ENCODE data around the gene PADI6.

The PADI6 gene

GRCh38 chr1:17441265-17441992, 69.4 kb downstream of the PADI6 start (continued):
- TF ChIP-seq OVOL3 (tag by site-specific recombination; IDR thresholded peaks at IDR 0.05) (no peak), ZNF341 (tag by site-specific recombination; IDR thresholded peaks at IDR 0.05; ENCODE audit: low read depth) (no peak), ZNF157 (tag by site-specific recombination; IDR thresholded peaks at IDR 0.05) (no peak), ZBTB6 (tag by site-specific recombination; IDR thresholded peaks at IDR 0.05) (no peak), ZNF843 (tag by site-specific recombination; IDR thresholded peaks at IDR 0.05) (no peak), ZNF404 (tag by site-specific recombination; IDR thresholded peaks at IDR 0.05) (no peak; the same call in 1 of the 2 replicates), ZNF354C (tag by site-specific recombination; IDR thresholded peaks at IDR 0.05; ENCODE audit: borderline replicate concordance, low read depth) (no peak), ZNF658 (tag by site-specific recombination; IDR thresholded peaks at IDR 0.05) (no peak), ZSCAN30 (tag by site-specific recombination; IDR thresholded peaks at IDR 0.05) (no peak), ZBTB1 (tag by site-specific recombination; IDR thresholded peaks at IDR 0.05) (no peak), ZNF548 (tag by site-specific recombination; IDR thresholded peaks at IDR 0.05) (no peak), SCRT2 (tag by site-specific recombination; IDR thresholded peaks at IDR 0.05) (peak; percentile 92), ZNF10 (tag by site-specific recombination; IDR thresholded peaks at IDR 0.05) (no peak), WT1 (tag by site-specific recombination; IDR thresholded peaks at IDR 0.05) (no peak), IKZF3 (tag by site-specific recombination; IDR thresholded peaks at IDR 0.05) (peak; percentile 84), ZNF223 (tag by site-specific recombination; IDR thresholded peaks at IDR 0.05) (no peak), ZNF654 (tag by site-specific recombination; IDR thresholded peaks at IDR 0.05; ENCODE audit: low read depth) (no peak), KLF10 (tag by site-specific recombination; IDR thresholded peaks at IDR 0.05) (no peak), ZNF302 (tag by site-specific recombination; IDR thresholded peaks at IDR 0.05; ENCODE audit: low read depth) (no peak), ZNF416 (tag by site-specific recombination; IDR thresholded peaks at IDR 0.05) (no peak), ZNF596 (tag by site-specific recombination; IDR thresholded peaks at IDR 0.05) (no peak), ZNF362 (tag by site-specific recombination; IDR thresholded peaks at IDR 0.05) (no peak), SETDB1 (IDR thresholded peaks at IDR 0.05; ENCODE audit: insufficient read length, low read length) (no peak), ZNF335 (tag by site-specific recombination; conservative IDR thresholded peaks at IDR 0.05) (peak; percentile 61; the same call in 1 of the 2 replicates), ZFP3 (tag by site-specific recombination; IDR thresholded peaks at IDR 0.05; ENCODE audit: low read depth) (no peak), ZNF837 (tag by site-specific recombination; IDR thresholded peaks at IDR 0.05) (no peak), ZBTB21 (tag by site-specific recombination; IDR thresholded peaks at IDR 0.05) (no peak), ZNF311 (tag by site-specific recombination; IDR thresholded peaks at IDR 0.05; ENCODE audit: borderline replicate concordance) (no peak), ZNF23 (tag by site-specific recombination; IDR thresholded peaks at IDR 0.05; ENCODE audit: borderline replicate concordance) (no peak), ZBTB8A (tag by site-specific recombination; IDR thresholded peaks at IDR 0.05) (no peak)
- TF ChIP-seq, protein P1, sequence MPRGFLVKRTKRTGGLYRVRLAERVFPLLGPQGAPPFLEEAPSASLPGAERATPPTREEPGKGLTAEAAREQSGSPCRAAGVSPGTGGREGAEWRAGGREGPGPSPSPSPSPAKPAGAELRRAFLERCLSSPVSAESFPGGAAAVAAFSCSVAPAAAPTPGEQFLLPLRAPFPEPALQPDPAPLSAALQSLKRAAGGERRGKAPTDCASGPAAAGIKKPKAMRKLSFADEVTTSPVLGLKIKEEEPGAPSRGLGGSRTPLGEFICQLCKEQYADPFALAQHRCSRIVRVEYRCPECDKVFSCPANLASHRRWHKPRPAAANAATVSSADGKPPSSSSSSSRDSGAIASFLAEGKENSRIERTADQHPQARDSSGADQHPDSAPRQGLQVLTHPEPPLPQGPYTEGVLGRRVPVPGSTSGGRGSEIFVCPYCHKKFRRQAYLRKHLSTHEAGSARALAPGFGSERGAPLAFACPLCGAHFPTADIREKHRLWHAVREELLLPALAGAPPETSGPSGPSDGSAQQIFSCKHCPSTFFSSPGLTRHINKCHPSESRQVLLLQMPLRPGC (tag by site-specific recombination; IDR thresholded peaks at IDR 0.05), result no peak
- TF ChIP-seq, protein P2, sequence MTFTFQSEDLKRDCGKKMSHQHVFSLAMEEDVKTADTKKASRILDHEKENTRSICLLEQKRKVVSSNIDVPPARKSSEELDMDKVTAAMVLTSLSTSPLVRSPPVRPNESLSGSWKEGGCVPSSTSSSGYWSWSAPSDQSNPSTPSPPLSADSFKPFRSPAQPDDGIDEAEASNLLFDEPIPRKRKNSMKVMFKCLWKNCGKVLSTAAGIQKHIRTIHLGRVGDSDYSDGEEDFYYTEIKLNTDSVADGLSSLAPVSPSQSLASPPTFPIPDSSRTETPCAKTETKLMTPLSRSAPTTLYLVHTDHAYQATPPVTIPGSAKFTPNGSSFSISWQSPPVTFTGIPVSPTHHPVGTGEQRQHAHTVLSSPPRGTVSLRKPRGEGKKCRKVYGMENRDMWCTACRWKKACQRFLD (tag by site-specific recombination; IDR thresholded peaks at IDR 0.05), result no peak
- TF ChIP-seq, protein P3, sequence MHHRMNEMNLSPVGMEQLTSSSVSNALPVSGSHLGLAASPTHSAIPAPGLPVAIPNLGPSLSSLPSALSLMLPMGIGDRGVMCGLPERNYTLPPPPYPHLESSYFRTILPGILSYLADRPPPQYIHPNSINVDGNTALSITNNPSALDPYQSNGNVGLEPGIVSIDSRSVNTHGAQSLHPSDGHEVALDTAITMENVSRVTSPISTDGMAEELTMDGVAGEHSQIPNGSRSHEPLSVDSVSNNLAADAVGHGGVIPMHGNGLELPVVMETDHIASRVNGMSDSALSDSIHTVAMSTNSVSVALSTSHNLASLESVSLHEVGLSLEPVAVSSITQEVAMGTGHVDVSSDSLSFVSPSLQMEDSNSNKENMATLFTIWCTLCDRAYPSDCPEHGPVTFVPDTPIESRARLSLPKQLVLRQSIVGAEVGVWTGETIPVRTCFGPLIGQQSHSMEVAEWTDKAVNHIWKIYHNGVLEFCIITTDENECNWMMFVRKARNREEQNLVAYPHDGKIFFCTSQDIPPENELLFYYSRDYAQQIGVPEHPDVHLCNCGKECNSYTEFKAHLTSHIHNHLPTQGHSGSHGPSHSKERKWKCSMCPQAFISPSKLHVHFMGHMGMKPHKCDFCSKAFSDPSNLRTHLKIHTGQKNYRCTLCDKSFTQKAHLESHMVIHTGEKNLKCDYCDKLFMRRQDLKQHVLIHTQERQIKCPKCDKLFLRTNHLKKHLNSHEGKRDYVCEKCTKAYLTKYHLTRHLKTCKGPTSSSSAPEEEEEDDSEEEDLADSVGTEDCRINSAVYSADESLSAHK (tag by site-specific recombination; IDR thresholded peaks at IDR 0.05), result peak; percentile 99
